Pons (tissue), 1 donor: ENCODE measurements around the gene CDKL5.
A peak's percentile ranks its signal among the peaks of the same experiment; 100 is the strongest.

Source experiments
- DNase-seq: peaks from one replicate; pipeline ENCODE4 v3.0.0-alpha.2; 2016; ENCODE audit warnings: low spot score

CDKL5 gene

GRCh38 chrX:18457000-18457399, 31.6 kb downstream of the CDKL5 start:
- DNase-seq: no peak

DNA sequence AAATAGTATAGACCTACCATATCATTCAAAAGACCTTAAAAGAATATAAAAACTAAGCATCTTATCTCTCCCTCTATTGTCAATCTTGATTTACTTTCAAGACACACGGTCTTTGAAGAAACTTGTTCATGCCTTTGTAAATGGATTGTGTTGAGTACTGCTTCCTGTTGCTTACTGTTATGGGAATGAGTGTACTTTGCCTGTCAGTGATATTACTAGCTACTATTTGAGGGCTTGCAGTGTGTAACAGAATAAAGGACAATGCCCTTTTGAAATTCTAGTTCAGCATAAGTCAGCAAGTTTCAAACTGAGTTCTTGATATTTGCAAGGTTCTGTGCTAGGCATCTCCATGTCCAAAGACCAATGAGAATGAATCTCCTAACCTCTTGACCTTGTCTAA, 36.0 kb downstream of the CDKL5 start:
- peak; percentile 31 for DNase-seq

GRCh38 chrX:18464499-18464898, 39.1 kb downstream of the CDKL5 start:
- no peak for DNase-seq

GRCh38 chrX:18465051-18465450, 39.6 kb downstream of the CDKL5 start:
- no peak for DNase-seq

GRCh38 chrX:18468599-18468998, 43.2 kb downstream of the CDKL5 start:
- no peak for DNase-seq

DNA sequence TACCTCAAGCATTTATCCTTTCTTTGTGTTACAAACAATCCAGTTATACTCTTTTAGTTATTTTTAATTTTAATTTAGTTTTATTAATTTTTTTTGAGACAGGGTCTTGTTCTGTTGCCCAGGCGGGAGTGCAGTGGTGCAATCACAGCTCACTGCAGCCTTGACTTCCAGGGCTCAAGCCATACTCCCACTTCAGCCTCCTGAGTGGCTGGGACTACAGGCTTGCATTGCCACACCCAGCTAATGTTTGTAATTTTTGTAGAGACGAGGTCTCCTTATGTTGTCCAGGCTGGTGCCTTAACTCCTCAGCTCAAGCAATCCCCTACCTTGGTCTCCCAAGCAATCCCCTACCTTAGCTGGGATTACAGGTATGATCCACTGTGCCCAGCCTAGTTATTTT, 45.9 kb downstream of the CDKL5 start:
- no peak for DNase-seq

DNA sequence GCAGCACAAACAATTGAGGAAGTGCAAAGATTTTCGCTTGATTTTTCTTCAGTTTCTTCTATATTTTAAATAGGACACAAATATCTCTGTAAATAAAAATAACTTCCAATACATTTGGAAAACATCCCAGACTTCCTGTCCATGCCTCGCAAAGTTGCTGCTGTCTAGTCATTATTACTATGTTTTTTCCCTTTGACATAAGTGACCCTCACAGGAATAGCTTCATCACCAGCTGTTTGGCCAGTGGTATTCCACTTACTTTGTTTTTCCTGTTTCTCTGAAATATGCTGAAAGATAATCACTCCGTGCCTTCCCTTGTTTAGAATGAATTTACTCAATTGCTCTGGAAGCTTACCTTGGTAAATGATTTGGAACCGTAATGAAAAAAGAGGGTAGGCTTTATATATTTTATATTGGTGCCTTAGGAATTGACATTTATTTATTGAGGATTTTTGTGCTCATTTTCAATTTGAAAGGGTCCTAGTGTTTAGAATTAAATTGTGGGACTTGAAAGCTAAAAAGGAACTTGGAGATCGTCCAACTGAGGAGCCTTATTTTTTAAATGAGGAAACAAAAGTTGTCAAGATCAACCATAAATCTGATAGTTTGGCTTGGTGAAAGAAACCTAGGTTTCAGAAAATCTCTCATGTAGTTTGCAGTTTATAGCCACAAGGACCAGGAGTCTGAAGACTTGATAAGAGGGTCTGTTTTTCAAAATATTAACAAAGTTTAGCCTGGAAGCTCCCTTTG, 65.6 kb downstream of the CDKL5 start:
- peak; percentile 7 for DNase-seq

GRCh38 chrX:18491587-18492340, 66.4 kb downstream of the CDKL5 start:
- no peak for DNase-seq

- DNase-seq: no peak
Measured at GRCh38 chrX:18534949-18535348, 109.5 kb downstream of the CDKL5 start.

GRCh38 chrX:18537068-18537467, 111.7 kb downstream of the CDKL5 start:
- no peak for DNase-seq

GRCh38 chrX:18537524-18537923, 112.1 kb downstream of the CDKL5 start:
- no peak for DNase-seq

- peak; percentile 30 for DNase-seq
Measured at GRCh38 chrX:18542131-18542530, 116.7 kb downstream of the CDKL5 start.

DNA sequence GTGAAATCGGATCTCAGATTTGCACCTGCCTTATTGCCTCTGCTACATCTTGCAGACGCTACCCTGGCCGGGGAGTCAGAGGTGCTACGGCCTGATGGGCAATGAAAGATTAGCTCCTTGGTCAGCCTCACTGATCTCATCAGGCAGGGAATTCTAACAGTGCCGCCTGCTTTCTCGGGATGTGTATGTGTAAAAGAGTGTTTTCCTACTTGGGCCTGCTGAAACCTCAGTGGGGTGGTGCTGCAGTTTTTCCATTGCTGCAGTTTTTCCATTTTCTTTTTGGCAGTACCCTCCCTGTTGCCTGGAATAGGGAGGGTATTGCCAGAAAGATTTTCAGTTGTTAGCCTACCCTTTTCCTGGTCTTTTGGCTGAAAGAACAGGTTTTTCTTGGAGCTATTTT, 117.5 kb downstream of the CDKL5 start:
- DNase-seq: no peak

GRCh38 chrX:18543738-18544137, 118.3 kb downstream of the CDKL5 start:
- DNase-seq: no peak

DNA sequence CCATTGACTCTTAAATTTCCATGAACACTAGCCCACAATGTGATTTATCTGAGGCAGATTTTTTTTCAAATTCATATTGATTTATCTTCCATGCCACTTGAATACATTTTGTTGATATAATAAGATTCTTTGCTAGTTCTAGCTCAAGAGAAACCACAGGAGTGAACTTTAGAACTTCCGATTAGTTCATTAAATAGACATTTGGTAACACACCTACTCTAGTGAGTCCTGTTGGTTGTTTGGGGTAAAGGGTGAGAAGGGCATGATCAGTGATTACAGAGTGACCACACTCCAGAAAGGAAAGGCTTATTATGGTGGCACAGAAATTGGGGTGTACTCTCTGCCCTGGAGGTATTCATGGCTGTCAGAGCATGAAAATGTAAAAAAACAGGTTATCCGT, 120.4 kb downstream of the CDKL5 start:
- DNase-seq: no peak

DNA sequence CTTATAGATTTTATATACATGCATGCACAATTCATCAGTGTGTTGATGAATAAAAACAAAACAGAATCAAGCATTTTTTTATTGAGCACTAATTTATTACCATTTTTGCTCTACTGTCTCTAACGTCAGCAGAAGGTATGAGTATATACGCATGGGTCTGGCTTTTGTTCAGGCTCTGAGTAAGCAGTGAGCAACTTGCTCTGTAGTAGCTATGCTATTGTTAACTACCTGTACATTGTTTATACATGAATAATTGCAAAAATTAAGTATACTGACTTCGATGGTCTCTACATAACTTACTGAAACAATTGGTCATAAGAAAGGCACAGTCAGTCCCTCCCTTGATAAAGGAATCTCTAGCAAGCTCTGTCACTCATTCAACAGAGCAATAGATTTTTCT, 123.6 kb downstream of the CDKL5 start:
- DNase-seq: no peak

DNA sequence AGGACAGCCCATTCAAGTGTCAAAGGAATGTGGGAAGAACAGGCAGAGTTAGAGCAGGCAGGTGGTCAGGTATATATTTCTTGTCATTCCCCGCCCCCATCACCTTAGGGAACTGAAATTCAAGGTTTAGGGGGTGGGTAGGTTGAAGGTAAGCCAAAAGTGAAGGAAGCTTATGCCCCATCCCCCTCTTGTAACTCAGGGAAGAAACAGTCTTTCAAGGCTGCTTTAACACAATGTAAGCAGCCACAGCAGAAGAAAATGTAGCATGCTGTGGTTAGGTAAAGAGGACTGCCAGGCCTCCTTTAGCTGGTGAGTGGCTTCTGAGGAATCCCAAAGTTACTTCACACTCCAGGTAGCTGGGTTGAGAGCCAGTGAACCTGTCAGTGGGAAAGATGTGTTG, 124.2 kb downstream of the CDKL5 start:
- no peak for DNase-seq

DNA sequence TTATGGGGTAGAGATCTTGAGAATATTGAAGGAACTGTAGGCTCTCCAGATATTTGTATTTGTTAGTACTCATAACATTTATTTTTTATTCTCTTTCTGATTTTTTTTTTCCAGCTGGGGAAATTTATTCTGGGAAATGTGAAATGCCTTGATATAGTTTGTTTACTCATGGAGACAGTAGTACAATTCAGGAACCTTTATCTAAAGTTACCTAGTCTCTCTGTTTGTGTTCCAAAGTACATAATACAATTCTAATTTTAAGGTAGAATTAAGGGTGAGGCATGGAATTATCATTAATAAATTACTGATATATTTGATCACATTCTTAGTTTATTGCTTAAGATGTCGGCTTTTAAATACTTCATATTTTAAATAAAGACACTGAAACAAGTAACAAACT, 132.5 kb downstream of the CDKL5 start:
- no peak for DNase-seq

DNA sequence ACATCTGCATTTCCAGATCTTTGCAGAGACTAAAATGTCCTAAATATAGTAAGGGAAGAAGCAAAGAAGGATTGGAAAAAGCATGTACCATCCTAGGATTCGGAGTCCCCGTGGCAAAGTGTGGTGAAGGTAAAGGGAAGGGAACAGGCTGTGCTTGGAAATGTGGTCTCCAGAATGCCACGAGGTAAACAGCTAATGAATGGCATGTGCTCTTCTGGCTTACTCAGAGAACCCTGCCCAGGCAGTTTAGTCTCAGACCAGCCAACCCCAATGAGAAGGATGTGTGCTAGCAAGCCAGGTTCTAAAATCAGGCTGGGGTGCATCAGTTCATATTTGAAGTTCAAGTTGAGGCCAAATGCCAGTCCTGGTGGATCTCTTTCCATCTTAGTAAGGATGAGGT, 133.4 kb downstream of the CDKL5 start:
- DNase-seq: no peak

- DNase-seq: no peak
Measured at GRCh38 chrX:18561020-18561419, 135.6 kb downstream of the CDKL5 start.

DNA sequence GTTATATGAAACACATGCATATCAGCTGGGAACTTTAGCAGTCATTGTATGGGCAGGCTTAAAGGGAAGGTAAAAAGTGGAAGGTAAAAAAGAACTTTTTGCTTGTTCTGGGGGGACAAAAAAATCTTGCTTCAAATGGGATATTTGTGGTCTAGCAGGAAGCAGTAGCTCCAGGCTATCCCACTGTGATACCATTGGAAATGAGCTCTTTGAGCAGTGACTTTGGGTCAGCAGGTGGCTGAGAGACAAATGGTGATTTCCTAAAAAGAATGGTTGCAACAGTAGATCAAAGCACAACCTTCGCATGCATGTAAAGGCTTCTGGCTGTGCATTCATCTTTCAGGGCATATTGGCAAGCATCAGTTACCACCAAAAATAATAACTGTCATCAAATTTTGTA, 140.3 kb downstream of the CDKL5 start:
- no peak for DNase-seq

DNA sequence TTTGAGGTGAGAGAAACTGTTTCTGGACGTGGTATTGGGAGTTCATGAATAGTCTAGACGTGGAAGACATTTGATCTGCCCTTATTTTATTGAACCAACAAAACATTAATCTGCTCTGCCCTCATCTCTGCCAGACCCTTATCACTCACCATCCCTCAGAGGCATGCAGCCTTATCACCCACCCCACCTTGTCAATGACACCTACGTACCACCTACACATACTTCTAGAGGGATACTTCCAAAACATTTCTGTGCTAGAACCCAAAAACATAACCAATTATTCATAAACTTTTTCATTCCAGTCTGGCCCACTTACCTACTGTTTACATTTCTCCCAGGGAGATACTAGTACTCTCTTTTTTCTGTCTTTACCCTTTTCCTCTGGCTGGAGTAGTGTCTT, 141.3 kb downstream of the CDKL5 start:
- no peak for DNase-seq

DNA sequence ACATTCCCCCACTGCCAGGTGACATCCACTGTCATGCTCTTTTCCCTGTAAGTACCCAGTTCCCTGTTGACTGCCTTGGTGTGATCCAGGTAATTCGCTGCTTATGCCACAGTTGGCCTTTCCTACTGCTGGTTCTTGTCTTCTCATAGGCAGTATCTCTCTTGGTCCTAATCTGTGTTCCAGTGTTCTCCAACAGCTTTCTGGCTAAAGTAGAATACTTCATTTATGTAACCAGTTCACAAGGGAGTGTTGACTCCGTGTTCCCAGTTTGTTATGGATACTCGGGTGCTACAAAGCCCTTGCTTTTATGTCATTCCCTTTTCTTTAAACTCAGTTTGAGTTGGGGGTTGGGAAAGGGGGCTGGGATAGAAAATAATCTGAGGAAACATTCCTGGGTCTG, 148.1 kb downstream of the CDKL5 start:
- DNase-seq: no peak

DNA sequence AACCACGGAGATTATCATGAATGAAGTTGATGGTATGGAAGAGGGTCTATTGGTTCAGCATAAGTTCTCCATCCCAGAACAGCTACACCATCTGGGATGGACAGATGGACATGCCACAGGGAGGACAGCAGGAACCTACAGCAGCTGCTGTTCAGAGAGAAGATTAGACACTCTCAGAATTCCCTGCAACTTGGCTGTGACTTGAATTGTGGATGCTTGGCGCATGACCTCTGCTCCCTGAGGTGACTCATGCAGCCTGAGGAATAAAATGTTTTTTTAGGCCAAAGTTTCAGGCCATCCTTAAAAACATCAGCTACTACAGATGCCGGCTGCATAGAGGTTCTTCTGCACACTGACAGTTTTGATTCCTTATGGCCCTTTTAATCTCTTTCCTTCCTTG, 149.2 kb downstream of the CDKL5 start:
- no peak for DNase-seq
